ENCODE results near the gene OTX2. TPM values are rescaled to one million over a fixed set of nuclear protein-coding genes. Genes with fewer than 3 reads are reported as not detected.

Gene OTX2
- total RNA-seq, result not detected in 2 replicates

GRCh38 chr14:56810147-56810719 lies at the start of gene OTX2:
Gene OTX2 (minus strand): TSS chr14:56810479. CDS start chr14:56805456, 5,023 bp downstream.

Other genes with a start within 250 kb of the OTX2 start
- gene TMEM260, start 230.7 kb downstream of the OTX2 start, total RNA-seq, result 13.4 and 23.2 TPM in 2 replicates

All from uterine smooth muscle cell (primary cell).